Astrocyte (in vitro differentiated cells and primary cell): Measurements from ENCODE around the gene MMEL1.

ENCODE experiments used
- CTCF ChIP-seq: IDR thresholded peaks from 2 replicates; pipeline ENCODE4 v1.5.1; 2011; ENCODE audit warnings: low read depth, mild to moderate bottlenecking, inconsistent platforms, low read length, moderate library complexity; ENCODE audit not compliant: insufficient read depth
- EZH2 ChIP-seq: IDR thresholded peaks from 2 replicates; pipeline ENCODE4 v1.6.1; 2012; ENCODE audit warnings: mild to moderate bottlenecking, low read length, inconsistent platforms; ENCODE audit not compliant: insufficient read depth

GRCh38 chr1:2597441-2598328 lies 35.1 kb downstream of the MMEL1 start:
- TF ChIP-seq CTCF, result no peak
- TF ChIP-seq EZH2, result no peak
